Fibroblast of skin of left quadriceps (primary cell): Measurements from ENCODE around the gene EIF4E2.

Experiments used
- DNase-seq, 2 experiments: peaks; one replicate each; pipeline ENCODE4 v3.0.0-alpha.2; 2013; ENCODE audit warnings: low read depth in 2 of 2

Gene EIF4E2

DNA sequence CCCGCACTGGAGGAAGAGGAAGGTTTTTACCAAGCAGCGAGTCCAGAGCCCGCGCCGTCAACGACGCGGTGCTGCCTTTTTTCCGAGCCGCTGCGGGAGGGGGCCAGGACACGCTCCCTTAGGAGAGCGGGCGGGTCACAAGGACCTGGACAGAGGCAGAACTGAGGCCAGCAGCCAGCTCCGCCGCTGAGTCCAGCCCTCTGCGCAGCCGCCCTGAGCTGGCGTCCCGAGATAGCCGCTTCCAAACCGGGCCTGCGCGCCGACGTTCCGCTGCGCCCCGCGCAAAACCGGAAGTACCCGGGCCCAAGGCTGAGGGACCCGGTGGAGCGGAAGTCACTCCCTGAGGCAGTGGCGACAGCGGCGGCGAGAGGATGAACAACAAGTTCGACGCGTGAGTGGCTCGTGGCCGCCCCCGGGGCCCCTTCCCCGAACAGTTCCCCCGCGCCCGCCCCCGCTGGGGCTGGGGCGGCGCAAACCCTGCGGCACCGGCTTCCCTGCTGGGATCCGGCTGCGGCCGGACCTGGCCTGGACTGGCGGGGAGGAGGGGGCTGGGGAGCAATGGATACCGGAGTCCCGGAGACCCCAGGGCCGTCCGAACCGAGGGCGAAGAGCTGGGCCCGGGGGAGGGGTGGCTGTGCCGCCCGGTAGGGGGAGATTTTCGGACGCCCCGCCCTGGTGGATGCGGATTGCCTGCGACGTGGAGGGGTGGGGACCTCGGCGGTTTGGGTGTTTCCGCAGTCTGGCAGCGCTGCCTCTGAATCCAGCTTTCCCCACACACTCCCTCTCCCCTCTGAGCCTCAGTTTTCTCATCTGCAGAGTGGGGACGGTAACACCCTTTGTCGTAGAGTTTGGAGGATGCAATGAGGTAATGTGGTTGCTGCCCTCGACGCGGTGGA is at the start of gene EIF4E2, which contains the start of gene TIGD1:
Gene EIF4E2, plus strand, starts transcription at position 336 of the 896 bp plus-strand sequence. Its CDS starts 36 bp downstream, at position 372.
Gene TIGD1, minus strand, starts transcription at position 204 of the 896 bp plus-strand sequence. CDS start 675 bp downstream, outside the sequence.
- DNase-seq: peak; percentile 82 to 84

- DNase-seq: no peak
Observed at GRCh38 chr2:232501331-232501771, 49.1 kb upstream of the EIF4E2 start.

DNA sequence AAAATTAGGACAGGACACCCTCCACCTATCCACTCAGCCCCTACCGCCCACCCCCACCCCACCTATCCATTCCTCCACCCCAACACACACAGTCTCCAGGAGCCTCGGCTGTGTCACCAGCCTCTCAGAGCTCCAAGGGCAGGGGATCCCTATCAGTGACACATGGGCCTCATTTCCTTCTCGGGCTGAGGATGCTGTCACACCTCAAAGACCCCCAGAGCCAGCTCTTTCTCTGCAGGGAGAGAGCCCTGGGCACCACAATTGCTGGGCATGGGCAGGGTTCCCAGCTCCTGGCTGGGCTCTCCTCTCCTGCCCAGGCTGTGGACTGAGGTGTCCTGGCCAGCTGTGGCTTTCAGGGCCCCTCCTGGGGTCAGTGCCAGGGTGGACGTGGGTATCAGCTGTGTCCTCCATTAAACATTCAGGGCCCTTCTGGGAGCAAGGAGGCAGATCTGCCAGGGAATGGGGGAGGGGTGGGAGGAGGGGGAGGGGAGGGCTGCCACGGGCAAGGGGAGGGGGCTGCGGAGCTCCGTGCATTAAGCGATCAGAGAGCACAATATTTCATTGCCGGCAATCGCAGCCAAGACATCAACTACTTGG is 48.6 kb upstream of the EIF4E2 start:
- no peak for DNase-seq

DNA sequence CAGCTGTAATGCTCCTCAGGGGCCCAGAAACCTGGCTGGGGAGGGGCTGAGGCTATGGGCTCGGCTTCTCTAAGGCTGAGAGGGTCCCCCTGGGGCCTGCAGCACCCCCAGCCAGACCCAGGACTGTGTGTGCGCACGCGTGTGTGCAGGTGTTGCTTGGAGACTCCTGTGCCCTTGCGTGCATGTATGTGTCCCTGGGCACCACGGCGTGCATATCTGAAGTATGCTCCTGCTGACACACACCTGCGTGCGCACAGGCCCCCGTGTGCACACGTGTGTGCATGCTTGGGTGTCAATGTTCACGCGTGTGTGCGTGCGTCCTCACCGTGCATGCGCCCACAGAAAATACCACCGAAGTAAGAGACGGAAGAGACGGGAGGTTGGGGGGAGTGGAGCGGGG is 48.0 kb upstream of the EIF4E2 start:
- DNase-seq: no peak

- no peak for DNase-seq
Observed at GRCh38 chr2:232502911-232503808, 47.3 kb upstream of the EIF4E2 start.

DNA sequence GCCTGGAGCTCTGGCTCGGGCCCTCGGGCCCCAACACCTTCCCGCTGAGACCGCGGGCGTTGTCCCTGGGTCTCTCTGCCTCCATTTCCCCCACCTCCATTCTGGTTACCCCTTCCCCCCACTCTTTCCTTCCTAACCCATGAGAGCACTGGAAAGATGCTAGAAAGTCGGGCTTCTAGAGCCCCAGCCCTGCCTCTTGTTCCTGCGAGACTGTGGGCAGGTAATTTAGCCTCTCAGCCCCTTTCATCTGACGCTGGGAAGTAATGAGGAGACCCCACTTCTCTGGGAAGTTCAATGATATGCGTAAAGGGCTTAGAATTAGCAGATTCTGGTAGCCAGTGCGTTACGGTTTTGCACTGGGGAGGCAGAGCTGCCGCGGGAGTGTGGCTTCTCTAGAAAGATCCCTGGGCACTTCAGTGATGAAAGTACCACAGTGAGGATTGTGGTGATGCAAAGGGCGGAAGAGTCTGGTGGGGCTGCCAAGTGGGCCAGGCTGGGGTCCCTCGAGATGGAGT is 46.6 kb upstream of the EIF4E2 start:
- DNase-seq: no peak

GRCh38 chr2:232504438-232504837 is 46.1 kb upstream of the EIF4E2 start:
- DNase-seq: no peak

GRCh38 chr2:232505856-232506255 is 44.6 kb upstream of the EIF4E2 start:
- no peak for DNase-seq

DNA sequence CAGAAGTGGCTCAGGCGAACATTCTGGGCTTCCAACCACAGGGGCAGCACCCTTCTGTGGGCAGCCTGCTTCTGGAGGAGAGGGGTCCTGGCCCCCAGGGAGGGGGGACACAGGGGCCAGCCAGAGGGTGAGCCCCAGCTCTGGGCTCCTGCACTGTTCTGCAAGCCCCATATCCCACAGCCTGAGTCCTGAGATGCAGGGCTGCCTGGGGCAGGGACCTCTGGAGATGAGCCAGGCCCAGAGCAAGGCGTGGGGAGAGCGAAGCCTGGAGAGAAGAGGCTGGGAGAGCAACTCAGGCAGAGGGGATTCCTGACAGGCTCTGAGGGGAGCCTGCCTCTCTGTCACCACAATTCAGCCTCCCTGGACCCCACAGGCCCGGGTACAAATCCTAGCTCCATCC is 43.8 kb upstream of the EIF4E2 start:
- DNase-seq: no peak

- no peak for DNase-seq
Observed at GRCh38 chr2:232508251-232508650, 42.2 kb upstream of the EIF4E2 start.

- no peak for DNase-seq
Observed at GRCh38 chr2:232511336-232511890, 39.1 kb upstream of the EIF4E2 start.

DNA sequence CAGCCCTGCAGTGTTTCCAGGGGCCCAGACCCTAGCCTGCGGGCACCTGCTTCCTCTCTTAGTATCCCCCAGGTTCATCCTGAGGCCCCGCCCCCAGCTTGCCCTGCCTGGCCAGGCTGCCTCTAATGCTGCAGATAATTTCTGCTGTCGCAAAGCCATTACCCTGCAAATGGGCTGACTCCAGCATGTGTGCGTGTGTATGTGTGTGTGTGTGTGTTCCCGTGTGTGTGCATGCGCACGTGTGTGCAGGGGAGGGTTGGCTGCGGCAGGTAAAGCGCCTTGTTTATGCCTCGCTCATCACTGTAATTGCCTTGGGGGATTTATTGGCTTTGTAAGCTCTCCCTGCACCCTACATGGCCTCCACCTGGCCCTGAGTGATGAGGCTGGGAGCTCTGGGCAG is 37.9 kb upstream of the EIF4E2 start:
- DNase-seq: no peak

DNA sequence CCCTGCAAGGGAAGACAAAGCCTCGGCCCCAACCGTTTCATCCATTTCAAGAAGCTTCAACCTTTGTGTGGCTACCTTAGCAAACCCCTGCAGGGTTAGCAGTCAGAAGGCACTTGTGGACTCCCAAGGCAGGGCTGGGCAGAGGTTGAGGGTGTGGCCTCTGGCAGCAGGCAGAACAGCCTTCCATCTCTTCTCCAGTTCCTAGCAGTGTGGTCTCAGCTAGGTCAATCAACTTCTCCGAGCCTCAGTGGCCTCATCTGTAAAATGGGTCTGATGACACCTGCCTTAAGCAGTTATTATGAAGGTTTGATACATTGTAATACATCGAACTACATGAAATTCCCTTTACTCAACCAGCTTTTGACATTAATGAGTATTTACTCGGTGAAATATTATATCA is 37.1 kb upstream of the EIF4E2 start:
- DNase-seq: no peak

- DNase-seq: no peak
Observed at GRCh38 chr2:232515639-232516038, 34.9 kb upstream of the EIF4E2 start.

- no peak for DNase-seq
Observed at GRCh38 chr2:232516551-232516950, 33.9 kb upstream of the EIF4E2 start.

- DNase-seq: no peak
Observed at GRCh38 chr2:232518844-232519243, 31.6 kb upstream of the EIF4E2 start.

DNA sequence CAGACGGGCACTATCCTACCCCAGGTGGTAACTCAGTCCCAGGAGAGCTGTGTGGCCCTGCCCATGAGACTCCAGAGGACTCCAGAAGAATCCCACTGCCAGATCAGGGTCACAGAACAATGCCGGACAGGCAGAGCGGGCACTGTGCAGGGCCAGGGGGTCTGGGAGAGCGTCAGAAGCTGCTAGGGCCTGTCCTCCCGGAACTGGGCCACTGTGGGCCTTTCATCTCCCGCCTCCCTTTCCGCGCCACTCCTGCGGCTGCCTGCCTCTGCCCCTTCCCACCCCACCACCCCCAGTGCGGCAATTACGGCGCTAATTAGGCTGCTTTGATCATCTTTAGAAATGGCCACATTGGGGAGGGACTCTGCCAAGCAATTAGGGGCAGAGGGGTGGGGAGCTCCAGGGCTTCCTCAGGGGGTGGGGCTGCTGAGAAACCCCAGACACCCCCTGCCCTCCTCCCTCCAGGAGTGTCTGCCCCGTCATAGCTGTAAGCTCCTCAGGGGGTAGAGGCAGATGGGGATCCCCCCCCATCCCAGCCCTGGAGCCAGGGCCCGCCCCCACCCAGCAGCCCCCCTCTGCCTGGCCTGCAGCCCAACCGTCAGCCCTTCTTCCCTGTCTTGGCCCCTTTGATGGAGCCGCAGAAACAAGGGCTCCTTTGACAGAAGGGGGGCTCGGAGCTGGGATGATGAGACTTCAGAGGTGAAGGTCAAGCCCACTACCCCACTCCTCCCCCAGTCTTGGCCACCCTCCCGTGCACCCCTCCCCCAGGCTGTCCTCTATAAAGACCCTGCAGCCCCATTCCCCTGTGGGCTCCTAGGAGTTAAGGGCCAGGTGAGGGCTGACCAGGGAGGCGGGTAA is 30.7 kb upstream of the EIF4E2 start, which contains the start of gene PRSS56:
Gene PRSS56, plus strand, starts transcription at position 808 of the 858 bp plus-strand sequence. CDS start 211 bp downstream, outside the sequence.
- DNase-seq: no peak

- no peak for DNase-seq
Observed at GRCh38 chr2:232520489-232520888, 30.0 kb upstream of the EIF4E2 start.

DNA sequence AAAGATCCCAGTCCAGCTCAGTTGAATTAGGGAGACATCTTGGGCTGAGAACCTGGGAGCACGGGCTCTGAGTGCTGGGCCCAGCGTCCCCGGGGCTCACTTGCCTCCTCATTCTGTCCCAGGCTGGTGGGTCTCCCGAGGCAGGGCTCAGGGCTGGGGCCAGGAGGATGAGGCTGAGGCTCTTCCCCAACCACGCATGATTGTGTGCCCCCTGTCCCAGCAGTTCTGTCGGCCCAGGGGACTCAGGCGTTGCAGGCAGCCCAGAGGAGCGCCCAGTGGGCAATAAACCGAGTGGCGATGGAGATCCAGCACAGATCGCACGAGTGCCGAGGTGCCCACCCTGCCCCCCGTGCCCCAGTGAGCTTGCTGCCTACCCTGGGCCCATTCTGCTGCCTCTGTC is 29.4 kb upstream of the EIF4E2 start:
- DNase-seq: no peak

- DNase-seq: no peak
Observed at GRCh38 chr2:232521959-232522622, 28.4 kb upstream of the EIF4E2 start.
